GM20431 (cell line): ENCODE data around the gene GID8.
"Not testable (repeated sequence)": the region's sequence is repeated elsewhere in the genome, so short reads cannot be mapped to it uniquely, and the experiment has no call there.

Experiments used
- in situ Hi-C: fragments of 300-500 bp; cut with MseI, MboI; formaldehyde crosslinking; loops from one replicate; pipeline ENCODE4 v1.15.0; 2020; ENCODE audit warnings: low sequenced_read_pairs; ENCODE audit not compliant: unreplicated experiment

GID8 gene

GRCh38 chr20:62920039-62920645, 17.8 kb upstream of the GID8 start:
- in situ Hi-C loops: no loop called here

GRCh38 chr20:62921119-62921687, 16.7 kb upstream of the GID8 start:
- in situ Hi-C loops: no loop called here

- in situ Hi-C loops: no loop called here
Observed at GRCh38 chr20:62922451-62922921, 15.5 kb upstream of the GID8 start.

GRCh38 chr20:62923059-62923668, 14.8 kb upstream of the GID8 start:
- in situ Hi-C loops: not testable (repeated sequence)

- in situ Hi-C loops: no loop called here
Observed at GRCh38 chr20:62923669-62924441, 14.1 kb upstream of the GID8 start.

GRCh38 chr20:62924442-62925075, 13.4 kb upstream of the GID8 start:
- in situ Hi-C loops: no loop called here

GRCh38 chr20:62925076-62925419, 12.9 kb upstream of the GID8 start:
- in situ Hi-C loops: no loop called here

- in situ Hi-C loops: no loop called here
Observed at GRCh38 chr20:62925420-62926228, 12.3 kb upstream of the GID8 start.

- in situ Hi-C loops: no loop called here
Observed at GRCh38 chr20:62926229-62927127, 11.5 kb upstream of the GID8 start, which contains the start of gene DIDO1. TSS of gene DIDO1 (minus strand) at chr20:62926505.

- in situ Hi-C loops: no loop called here
Observed at GRCh38 chr20:62927128-62927705, 10.7 kb upstream of the GID8 start.

- in situ Hi-C loops: no loop called here
Observed at GRCh38 chr20:62928246-62928939, 9.6 kb upstream of the GID8 start.

GRCh38 chr20:62929051-62929538, 8.9 kb upstream of the GID8 start:
- in situ Hi-C loops: no loop called here

GRCh38 chr20:62931464-62931863, 6.5 kb upstream of the GID8 start:
- in situ Hi-C loops: no loop called here

- in situ Hi-C loops: no loop called here
Observed at GRCh38 chr20:62933966-62934365, 4.0 kb upstream of the GID8 start.

- in situ Hi-C loops: no loop called here
Observed at GRCh38 chr20:62935204-62935967, 2.6 kb upstream of the GID8 start.

- in situ Hi-C loops: no loop called here
Observed at GRCh38 chr20:62935968-62936585, 1.9 kb upstream of the GID8 start.
